Fibroblast of lung (primary cell): ENCODE measurements around the gene HINT2. TPM values are rescaled to one million over a fixed set of nuclear protein-coding genes. Genes with fewer than 3 reads are reported as not detected.

Experiments
- DNase-seq, 2 donors: peaks; one replicate each; pipeline versions ENCODE4 v3.0.0 to v3.0.0-alpha.2; 2010; ENCODE audit warnings: low read depth in 2 of 2
- H2AFZ ChIP-seq: 2 replicates; pipeline ENCODE4 v1.5.1; 2012; ENCODE audit warnings: low read length, control low read depth, inconsistent platforms
- H3K27ac ChIP-seq: 2 replicates; pipeline ENCODE4 v1.5.1; 2011; ENCODE audit warnings: low read length, control low read depth; ENCODE audit not compliant: insufficient read depth
- H3K27me3 ChIP-seq: 2 replicates; pipeline ENCODE4 v1.5.1; 2011; ENCODE audit warnings: mild to moderate bottlenecking, low read length; ENCODE audit not compliant: control insufficient read depth, insufficient read depth
- H3K36me3 ChIP-seq: 2 replicates; pipeline ENCODE4 v1.5.1; 2011; ENCODE audit warnings: low read length; ENCODE audit not compliant: control insufficient read depth, insufficient read depth
- H3K4me1 ChIP-seq: 2 replicates; pipeline ENCODE4 v1.5.1; 2011; ENCODE audit warnings: low read length; ENCODE audit not compliant: control insufficient read depth, insufficient read depth; ENCODE audit errors: extremely low read depth
- H3K4me2 ChIP-seq: 2 replicates; pipeline ENCODE4 v1.5.1; 2011; ENCODE audit warnings: low read length, control low read depth; ENCODE audit not compliant: insufficient read depth; ENCODE audit errors: extremely low read depth
- H3K4me3 ChIP-seq, 4 experiments: fragments of 200-600 bp in 1 of 4; sonication (generic) in 1 of 4; replicated peaks in 1 of 4; 2 replicates each; pipeline ENCODE4 v1.5.1; 2011 to 2016; ENCODE audit warnings: low read length in 4 of 4, low read depth in 3 of 4, mild to moderate bottlenecking in 3 of 4, control low read depth in 2 of 4, inconsistent platforms in 1 of 4, mixed read lengths in 1 of 4; ENCODE audit not compliant: insufficient read depth in 1 of 4; ENCODE audit errors: control extremely low read depth in 1 of 4
- H3K79me2 ChIP-seq: 2 replicates; pipeline ENCODE4 v1.5.1; 2012; ENCODE audit warnings: mild to moderate bottlenecking, low read length, inconsistent platforms; ENCODE audit not compliant: control insufficient read depth, insufficient read depth
- H3K9ac ChIP-seq: 2 replicates; pipeline ENCODE4 v1.5.1; 2011; ENCODE audit warnings: mild to moderate bottlenecking, low read length, control low read depth; ENCODE audit not compliant: insufficient read depth
- H3K9me3 ChIP-seq: 2 replicates; pipeline ENCODE4 v1.5.1; 2012; ENCODE audit warnings: low read depth, low read length; ENCODE audit not compliant: control insufficient read depth, insufficient read depth
- H4K20me1 ChIP-seq: 2 replicates; pipeline ENCODE4 v1.5.1; 2011; ENCODE audit warnings: low read length; ENCODE audit not compliant: control insufficient read depth, insufficient read depth; ENCODE audit errors: extremely low read depth
- CTCF ChIP-seq, 2 donors: IDR thresholded peaks in 1 of 2; conservative IDR thresholded peaks in 1 of 2; 1 replicate in 1 of 2; 2 replicates in 1 of 2; pipeline ENCODE4 v1.5.1; 2011 to 2012; ENCODE audit warnings: low read length in 2 of 2, control low read depth in 1 of 2, inconsistent platforms in 1 of 2, low read depth in 1 of 2, mild to moderate bottlenecking in 1 of 2
- EZH2 ChIP-seq: IDR thresholded peaks from 2 replicates; pipeline ENCODE4 v1.5.1; 2012; ENCODE audit warnings: low read length, control low read depth, mild to moderate bottlenecking; ENCODE audit errors: missing control alignments
- polyA plus RNA-seq, 2 donors: library from polyadenylated mRNA; depleted of rRNA in 1 of 2; stranded (reverse) in 1 of 2; unstranded in 1 of 2; fragments of >200 nt; gene quantifications; 2 replicates each; pipeline ENCODE4 v1.2.1, GENCODE V29; 2011 to 2012; ENCODE audit warnings: missing spikeins in 1 of 2
- total RNA-seq: library from RNA; depleted of rRNA; stranded (reverse); fragments of >200 nt; gene quantifications from 2 replicates; pipeline ENCODE4 v1.2.1, GENCODE V29; 2014

Gene HINT2
- total and polyA plus RNA-seq, 2 donors (not counting 1 experiment from before 2014, with no cell fraction given), result 13.1 to 34.2 TPM

- Histone ChIP-seq H4K20me1 (no peaks in the 10 kb centered on the region), H3K79me2 (no peaks in the 10 kb centered on the region), H3K4me1 (peaks cover 5% of the 10 kb centered on the region), H2AFZ (no peak overlapping the region), H3K27me3 (no peaks in the 10 kb centered on the region), H3K9me3 (no peaks in the 10 kb centered on the region), H3K36me3 (no peaks in the 10 kb centered on the region), H3K27ac (no peak overlapping the region), H3K9ac (no peak overlapping the region), H3K4me3 (no peak overlapping the region), H3K4me2 (no peak overlapping the region)
- DNase-seq, result peak; percentile 56 to 63
- TF ChIP-seq CTCF (conservative IDR thresholded peaks at IDR 0.05 in 1 of 2, IDR thresholded peaks at IDR 0.05 in 1 of 2; ENCODE audit: low read depth in 1 of 2, low read length in 2 of 2), result no peak
- TF ChIP-seq EZH2, result no peak
Observed at GRCh38 chr9:35827486-35827885, 12.6 kb upstream of the HINT2 start.

GRCh38 chr9:35826071-35826701, 11.3 kb upstream of the HINT2 start:
- Histone ChIP-seq H3K9ac (no peak overlapping the region), H3K27ac (no peak overlapping the region), H2AFZ (peak overlapping the region; percentile 71), H3K79me2 (no peaks in the 10 kb centered on the region), H3K36me3 (no peaks in the 10 kb centered on the region), H3K4me3 (no peak overlapping the region), H3K9me3 (no peaks in the 10 kb centered on the region), H4K20me1 (no peaks in the 10 kb centered on the region), H3K4me1 (peaks cover 5% of the 10 kb centered on the region), H3K27me3 (no peaks in the 10 kb centered on the region), H3K4me2 (no peak overlapping the region)
- DNase-seq, result peak; percentile 53 to 83
- TF ChIP-seq CTCF (conservative IDR thresholded peaks at IDR 0.05 in 1 of 2, IDR thresholded peaks at IDR 0.05 in 1 of 2; ENCODE audit: low read depth in 1 of 2, low read length in 2 of 2) (peak; percentile 74 to 78), EZH2 (no peak)

GRCh38 chr9:35822926-35823325, 8.1 kb upstream of the HINT2 start:
- Histone ChIP-seq H3K27me3 (no peaks in the 10 kb centered on the region), H3K4me2 (no peak overlapping the region), H3K79me2 (no peaks in the 10 kb centered on the region), H3K27ac (no peak overlapping the region), H3K9ac (no peak overlapping the region), H3K9me3 (no peaks in the 10 kb centered on the region), H3K4me1 (peaks cover 8% of the 10 kb centered on the region), H4K20me1 (no peaks in the 10 kb centered on the region), H2AFZ (no peak overlapping the region), H3K36me3 (no peaks in the 10 kb centered on the region), H3K4me3 (no peak overlapping the region)
- no peak for DNase-seq
- TF ChIP-seq CTCF (conservative IDR thresholded peaks at IDR 0.05 in 1 of 2, IDR thresholded peaks at IDR 0.05 in 1 of 2; ENCODE audit: low read depth in 1 of 2, low read length in 2 of 2) (no peak), EZH2 (no peak)
